SH-SY5Y (cell line): Measurements from ENCODE around the gene WNT3A.

Source experiments
- GATA2 ChIP-seq: IDR thresholded peaks from 2 replicates; pipeline ENCODE4 v1.6.1; 2011; ENCODE audit warnings: mild to moderate bottlenecking, low read depth, low read length
- GATA3 ChIP-seq: IDR thresholded peaks from 2 replicates; pipeline ENCODE4 v1.6.1; 2011; ENCODE audit warnings: low read depth, mild to moderate bottlenecking, low read length, moderate library complexity

DNA sequence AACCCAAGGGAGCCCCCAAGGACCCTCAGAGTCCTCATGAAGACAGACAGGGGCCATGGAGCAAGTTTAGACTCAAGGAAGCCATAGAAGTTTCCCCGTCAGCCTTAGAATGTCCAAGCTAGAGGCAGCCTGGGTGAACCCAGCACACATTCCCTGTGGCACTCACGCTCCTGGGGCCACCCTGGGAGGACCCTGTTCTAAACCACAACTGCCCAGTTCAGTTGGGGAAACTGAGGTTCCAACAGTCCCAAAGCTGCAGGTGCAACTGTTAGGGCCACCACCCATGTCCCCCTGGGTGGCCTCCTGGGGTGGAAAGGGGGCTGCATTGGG, 9.3 kb downstream of the WNT3A start:
- TF ChIP-seq GATA2 (no peak), GATA3 (no peak)
